HG03060 (cell line): ENCODE data around the gene CCZ1B.
A peak's percentile ranks its signal among the peaks of the same experiment; 100 is the strongest.
"Not testable (repeated sequence)": the region's sequence is repeated elsewhere in the genome, so short reads cannot be mapped to it uniquely, and the experiment has no call there.

Experiments
- ATAC-seq: cut with Tn5 transposase; IDR thresholded peaks from one replicate; pipeline ENCODE4 v1.9.1; 2021; ENCODE audit warnings: low read depth, moderate number of reproducible peaks; ENCODE audit not compliant: unreplicated experiment

The CCZ1B gene

GRCh38 chr7:6831018-6831725 is 5.1 kb upstream of the CCZ1B start:
- ATAC-seq, result no peak

GRCh38 chr7:6830026-6830425 is 4.0 kb upstream of the CCZ1B start:
- ATAC-seq, result not testable (repeated sequence)

- ATAC-seq, result not testable (repeated sequence)
These were observed 3.5 kb upstream of the CCZ1B start for GRCh38 chr7:6829616-6830015.

GRCh38 chr7:6827180-6827579 is 1.1 kb upstream of the CCZ1B start:
- not testable (repeated sequence) for ATAC-seq

- ATAC-seq, result peak; percentile 27
These were observed 594 bp downstream of the CCZ1B start for GRCh38 chr7:6825236-6826125.

- ATAC-seq, result not testable (repeated sequence)
These were observed 4.5 kb downstream of the CCZ1B start for GRCh38 chr7:6821622-6822021.

- not testable (repeated sequence) for ATAC-seq
These were observed 10.6 kb downstream of the CCZ1B start for GRCh38 chr7:6815470-6815869.

GRCh38 chr7:6813011-6813410 is 13.1 kb downstream of the CCZ1B start:
- not testable (repeated sequence) for ATAC-seq

- ATAC-seq, result not testable (repeated sequence)
These were observed 18.1 kb downstream of the CCZ1B start for GRCh38 chr7:6807959-6808358.

- ATAC-seq, result not testable (repeated sequence)
These were observed 18.6 kb downstream of the CCZ1B start for GRCh38 chr7:6807393-6807918.

GRCh38 chr7:6800331-6800730 is 25.7 kb downstream of the CCZ1B start:
- not testable (repeated sequence) for ATAC-seq

- ATAC-seq, result not testable (repeated sequence)
These were observed 26.2 kb downstream of the CCZ1B start for GRCh38 chr7:6799887-6800286.

- not testable (repeated sequence) for ATAC-seq
These were observed 28.0 kb downstream of the CCZ1B start for GRCh38 chr7:6798047-6798446.

GRCh38 chr7:6797218-6797617 is 28.9 kb downstream of the CCZ1B start:
- not testable (repeated sequence) for ATAC-seq

GRCh38 chr7:6794276-6794675 is 31.8 kb downstream of the CCZ1B start:
- ATAC-seq, result not testable (repeated sequence)

- not testable (repeated sequence) for ATAC-seq
These were observed 33.8 kb downstream of the CCZ1B start for GRCh38 chr7:6792113-6792872.

- not testable (repeated sequence) for ATAC-seq
These were observed 36.7 kb downstream of the CCZ1B start for GRCh38 chr7:6789353-6789752.

- ATAC-seq, result not testable (repeated sequence)
These were observed 44.5 kb downstream of the CCZ1B start for GRCh38 chr7:6781581-6781980.

GRCh38 chr7:6761186-6761585 is 64.9 kb downstream of the CCZ1B start:
- not testable (repeated sequence) for ATAC-seq

GRCh38 chr7:6753964-6754363 is 72.1 kb downstream of the CCZ1B start, which contains the start of gene RSPH10B2:
Gene RSPH10B2 (plus strand): TSS chr7:6754103. CDS start chr7:6757678, 3,575 bp downstream.
- not testable (repeated sequence) for ATAC-seq
